Coronary artery (tissue), 2 donors: Measurements from ENCODE around the gene MAPK8.

Experiments
- DNase-seq: peaks from one replicate; pipeline ENCODE4 v3.0.0-alpha.2; 2017; ENCODE audit warnings: low spot score
- H3K27ac ChIP-seq, 2 donors: fragments of 200-600 bp; sonication (generic); one replicate each; pipeline ENCODE4 v1.5.1; 2016 to 2019
- H3K4me3 ChIP-seq: fragments of 200-600 bp; sonication (generic); 2 replicates; pipeline ENCODE4 v1.5.1; 2016; ENCODE audit warnings: mild to moderate bottlenecking, moderate library complexity
- TF ChIP-seq, protein P1 (sequence below): fragments of 200-600 bp; sonication (generic); IDR thresholded peaks from one replicate; pipeline ENCODE4 v1.5.1; 2019; ENCODE audit warnings: antibody characterized with exemption

MAPK8 gene

GRCh38 chr10:48364659-48365405 is 58.4 kb downstream of the MAPK8 start:
- DNase-seq, result no peak

GRCh38 chr10:48365668-48366067 is 59.2 kb downstream of the MAPK8 start:
- H3K27ac ChIP-seq, result no peak overlapping the region
- TF ChIP-seq, protein P1, sequence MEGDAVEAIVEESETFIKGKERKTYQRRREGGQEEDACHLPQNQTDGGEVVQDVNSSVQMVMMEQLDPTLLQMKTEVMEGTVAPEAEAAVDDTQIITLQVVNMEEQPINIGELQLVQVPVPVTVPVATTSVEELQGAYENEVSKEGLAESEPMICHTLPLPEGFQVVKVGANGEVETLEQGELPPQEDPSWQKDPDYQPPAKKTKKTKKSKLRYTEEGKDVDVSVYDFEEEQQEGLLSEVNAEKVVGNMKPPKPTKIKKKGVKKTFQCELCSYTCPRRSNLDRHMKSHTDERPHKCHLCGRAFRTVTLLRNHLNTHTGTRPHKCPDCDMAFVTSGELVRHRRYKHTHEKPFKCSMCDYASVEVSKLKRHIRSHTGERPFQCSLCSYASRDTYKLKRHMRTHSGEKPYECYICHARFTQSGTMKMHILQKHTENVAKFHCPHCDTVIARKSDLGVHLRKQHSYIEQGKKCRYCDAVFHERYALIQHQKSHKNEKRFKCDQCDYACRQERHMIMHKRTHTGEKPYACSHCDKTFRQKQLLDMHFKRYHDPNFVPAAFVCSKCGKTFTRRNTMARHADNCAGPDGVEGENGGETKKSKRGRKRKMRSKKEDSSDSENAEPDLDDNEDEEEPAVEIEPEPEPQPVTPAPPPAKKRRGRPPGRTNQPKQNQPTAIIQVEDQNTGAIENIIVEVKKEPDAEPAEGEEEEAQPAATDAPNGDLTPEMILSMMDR, result no peak
- DNase-seq, result no peak
- H3K4me3 ChIP-seq, result no peak overlapping the region

More at GRCh38 chr10:48364659-48365405, 58.4 kb downstream of the MAPK8 start:
- Histone ChIP-seq H3K4me3 (no peak overlapping the region), H3K27ac (no peak overlapping the region)
- TF ChIP-seq, protein P1, result no peak

DNA sequence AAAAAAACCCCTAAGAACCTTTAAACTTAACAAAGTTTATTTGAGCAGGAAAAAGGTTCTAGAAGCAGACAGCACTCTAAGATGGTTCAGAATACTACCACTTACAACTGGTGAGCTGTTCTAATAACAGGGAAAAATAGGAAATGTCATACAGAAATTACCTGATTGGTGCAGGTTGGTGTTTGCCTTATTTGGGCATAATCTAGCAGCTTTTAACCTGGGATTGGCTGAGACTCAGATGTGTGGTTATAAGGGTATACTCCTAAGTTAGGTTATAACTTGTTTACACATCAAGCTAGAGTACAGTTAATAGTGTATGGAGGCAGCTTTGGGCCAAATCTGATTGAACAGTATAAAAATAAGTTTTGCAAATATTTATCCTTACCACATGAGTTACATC is 59.8 kb downstream of the MAPK8 start:
- DNase-seq, result no peak
- no peak overlapping the region for H3K27ac ChIP-seq
- H3K4me3 ChIP-seq, result no peak overlapping the region
- TF ChIP-seq, protein P1, result no peak

DNA sequence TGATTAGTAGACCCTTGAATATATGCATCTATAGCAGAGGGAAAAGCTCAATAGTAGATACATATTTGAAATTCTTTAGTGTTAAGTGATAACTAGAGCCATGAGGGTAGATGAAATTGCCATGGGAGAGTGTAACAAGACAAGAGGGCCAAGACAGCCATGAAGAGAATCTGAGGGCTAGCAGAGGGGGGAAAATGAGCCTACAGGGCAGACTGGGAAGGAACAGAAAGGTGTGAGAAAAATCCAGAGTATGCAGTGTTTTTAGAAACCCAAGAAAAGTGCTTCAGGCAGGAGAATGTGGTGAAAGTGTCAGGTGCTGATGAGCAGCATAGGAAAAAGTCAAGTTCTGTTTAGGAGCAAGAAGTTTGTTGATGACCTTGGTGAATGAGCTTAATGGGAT is 63.0 kb downstream of the MAPK8 start:
- TF ChIP-seq, protein P1, result no peak
- no peak for DNase-seq
- Histone ChIP-seq H3K4me3 (no peak overlapping the region), H3K27ac (no peak overlapping the region)

DNA sequence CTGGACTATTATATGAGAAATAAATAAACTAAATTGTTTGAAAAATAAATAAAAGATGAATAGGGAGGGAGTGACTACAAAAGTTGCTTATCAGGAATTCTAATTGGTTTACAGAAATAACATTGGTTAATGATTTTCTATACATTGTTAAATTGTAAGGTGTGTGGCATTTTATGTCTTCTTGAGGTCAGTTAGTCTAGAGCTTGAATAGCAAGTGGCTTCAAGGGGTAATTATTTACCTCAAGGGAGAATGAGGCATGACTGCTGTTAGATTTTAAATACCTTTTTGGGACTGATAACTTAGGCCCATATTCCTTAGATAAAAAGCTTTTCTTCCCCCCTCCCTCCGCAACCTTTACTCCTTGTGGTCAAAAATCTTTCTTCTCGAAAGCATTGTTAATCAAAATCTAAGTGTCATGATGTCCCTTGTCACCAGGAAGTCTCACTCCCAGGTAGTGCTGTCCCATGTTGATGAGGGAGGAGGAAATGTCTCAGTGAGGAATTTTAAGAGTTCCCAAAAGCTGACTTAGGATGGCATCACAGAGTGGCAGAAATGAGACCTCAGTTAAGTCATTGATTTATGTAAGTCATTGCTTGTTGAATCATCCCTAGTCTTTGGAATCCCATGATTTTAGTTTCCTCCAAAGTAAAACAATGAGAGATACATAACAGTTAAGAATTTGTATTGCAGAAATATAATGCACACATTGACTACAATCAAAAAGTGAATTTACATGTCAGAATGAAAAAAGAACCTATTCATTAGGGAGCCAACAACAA is 71.5 kb downstream of the MAPK8 start:
- Histone ChIP-seq H3K27ac (no peak overlapping the region), H3K4me3 (no peak overlapping the region)
- TF ChIP-seq, protein P1, result no peak
- no peak for DNase-seq

DNA sequence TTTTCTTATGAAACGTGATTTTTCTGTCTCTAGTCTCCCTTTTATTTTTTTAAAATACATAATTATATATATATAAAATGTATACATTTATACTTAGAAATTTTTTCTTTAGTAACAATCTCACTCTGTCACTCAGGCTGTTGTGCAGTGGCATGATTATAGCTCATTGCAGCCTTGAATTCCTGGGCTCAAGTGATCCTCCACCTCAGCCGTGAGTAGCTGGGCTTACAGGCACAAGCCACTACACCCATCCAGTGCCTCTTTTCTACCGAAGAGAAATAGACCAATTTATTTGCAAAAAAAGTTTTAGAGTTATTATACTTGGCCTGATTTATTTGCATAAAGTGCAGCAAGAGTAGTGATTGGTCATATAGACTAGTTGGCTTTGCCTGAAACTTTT is 72.2 kb downstream of the MAPK8 start:
- DNase-seq, result no peak
- TF ChIP-seq, protein P1, result no peak
- H3K4me3 ChIP-seq, result no peak overlapping the region
- no peak overlapping the region for H3K27ac ChIP-seq
